ENCODE data around the gene PTMS.

DNA sequence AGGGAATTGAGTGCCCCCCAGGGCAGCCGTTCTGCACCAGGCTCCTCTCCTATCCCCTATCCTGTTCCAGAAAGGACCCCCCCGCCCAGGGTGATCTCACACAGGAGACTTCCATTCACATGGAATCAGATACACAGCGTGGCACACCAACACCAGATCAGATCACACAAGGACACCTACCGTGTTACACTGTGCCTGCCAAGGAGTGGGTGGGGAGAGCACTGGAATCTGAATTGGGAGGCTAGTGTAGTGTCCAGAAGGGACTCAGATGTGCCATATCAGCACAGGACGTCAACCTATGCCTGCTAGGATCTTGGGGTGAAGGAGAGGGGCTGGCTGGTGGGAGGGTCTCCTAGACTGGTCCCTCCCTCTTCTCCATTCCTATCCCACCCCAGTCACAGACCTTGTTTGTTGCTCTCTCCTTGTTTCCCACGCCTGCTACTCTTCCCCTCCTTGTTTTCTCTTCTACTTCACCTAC is 2.3 kb downstream of the PTMS start:
- TF ChIP-seq, protein P1, sequence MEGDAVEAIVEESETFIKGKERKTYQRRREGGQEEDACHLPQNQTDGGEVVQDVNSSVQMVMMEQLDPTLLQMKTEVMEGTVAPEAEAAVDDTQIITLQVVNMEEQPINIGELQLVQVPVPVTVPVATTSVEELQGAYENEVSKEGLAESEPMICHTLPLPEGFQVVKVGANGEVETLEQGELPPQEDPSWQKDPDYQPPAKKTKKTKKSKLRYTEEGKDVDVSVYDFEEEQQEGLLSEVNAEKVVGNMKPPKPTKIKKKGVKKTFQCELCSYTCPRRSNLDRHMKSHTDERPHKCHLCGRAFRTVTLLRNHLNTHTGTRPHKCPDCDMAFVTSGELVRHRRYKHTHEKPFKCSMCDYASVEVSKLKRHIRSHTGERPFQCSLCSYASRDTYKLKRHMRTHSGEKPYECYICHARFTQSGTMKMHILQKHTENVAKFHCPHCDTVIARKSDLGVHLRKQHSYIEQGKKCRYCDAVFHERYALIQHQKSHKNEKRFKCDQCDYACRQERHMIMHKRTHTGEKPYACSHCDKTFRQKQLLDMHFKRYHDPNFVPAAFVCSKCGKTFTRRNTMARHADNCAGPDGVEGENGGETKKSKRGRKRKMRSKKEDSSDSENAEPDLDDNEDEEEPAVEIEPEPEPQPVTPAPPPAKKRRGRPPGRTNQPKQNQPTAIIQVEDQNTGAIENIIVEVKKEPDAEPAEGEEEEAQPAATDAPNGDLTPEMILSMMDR (IDR thresholded peaks at IDR 0.05), result no peak
- TF ChIP-seq EZH2phosphoT487 (IDR thresholded peaks at IDR 0.05), result no peak

Data from neural progenitor cell (in vitro differentiated cells).